Natural killer cell (primary cell): Measurements from ENCODE around the gene PSAT1. TPM values are rescaled to one million over a fixed set of nuclear protein-coding genes. Genes with fewer than 3 reads are reported as not detected.

Source experiments
- ATAC-seq, 3 donors: fragments of 150-1000 bp in 2 of 3; fragments of 200-7000 bp in 1 of 3; cut with Tn5 transposase; 1 replicate in 1 of 3; 2 replicates in 2 of 3; pipeline ENCODE4 v1.10.0; 2021; ENCODE audit warnings: mild to moderate bottlenecking in 2 of 3, moderate library complexity in 2 of 3
- DNase-seq, 2 donors: peaks; one replicate each; pipeline versions ENCODE4 v3.0.0 to v3.0.0-alpha.2; 2013 to 2021; ENCODE audit warnings: mixed read lengths in 1 of 2
- H3K27ac ChIP-seq: one replicate; pipeline ENCODE4 v1.5.1; 2013; ENCODE audit warnings: mild to moderate bottlenecking, low read length
- H3K27me3 ChIP-seq: one replicate; pipeline ENCODE4 v1.6.1; 2013; ENCODE audit warnings: low read length; ENCODE audit not compliant: control insufficient read depth, insufficient read depth
- H3K36me3 ChIP-seq: one replicate; pipeline ENCODE4 v1.6.1; 2013; ENCODE audit warnings: low read length; ENCODE audit not compliant: control insufficient read depth, insufficient read depth
- H3K4me1 ChIP-seq: one replicate; pipeline ENCODE4 v1.6.1; 2013; ENCODE audit warnings: low read length; ENCODE audit not compliant: control insufficient read depth, insufficient read depth
- H3K4me3 ChIP-seq: one replicate; pipeline ENCODE4 v1.5.1; 2013; ENCODE audit warnings: low read length
- H3K9me3 ChIP-seq: one replicate; pipeline ENCODE4 v1.6.1; 2013; ENCODE audit warnings: low read length; ENCODE audit not compliant: control insufficient read depth, insufficient read depth
- H3K27ac Mint-ChIP-seq, 2 donors: one replicate each; pipeline ENCODE4 v1.8.0; 2022; ENCODE audit warnings: mild to moderate bottlenecking in 2 of 2, mixed read lengths in 2 of 2, moderate library complexity in 1 of 2
- H3K27me3 Mint-ChIP-seq, 2 donors: one replicate each; pipeline ENCODE4 v1.8.0; 2022; ENCODE audit warnings: low read depth in 2 of 2, mixed read lengths in 2 of 2
- H3K36me3 Mint-ChIP-seq: one replicate; pipeline ENCODE4 v1.8.0; 2022; ENCODE audit warnings: mixed read lengths
- H3K4me1 Mint-ChIP-seq, 2 donors: one replicate each; pipeline ENCODE4 v1.8.0; 2022; ENCODE audit warnings: mixed read lengths in 2 of 2
- H3K4me3 Mint-ChIP-seq: one replicate; pipeline ENCODE4 v1.8.0; 2022; ENCODE audit warnings: mild to moderate bottlenecking, moderate library complexity, mixed read lengths
- H3K9me3 Mint-ChIP-seq, 2 donors: one replicate each; pipeline ENCODE4 v1.8.0; 2022; ENCODE audit warnings: mixed read lengths in 2 of 2
- CTCF ChIP-seq: fragments of 200-600 bp; IDR thresholded peaks from one replicate; pipeline ENCODE4 v1.8.0; 2022; ENCODE audit warnings: antibody characterized with exemption
- WGBS: methylation state at CpG from one replicate; pipeline ENCODE4 v1.1.7; 2013; ENCODE audit warnings: missing lambda C conversion rate; ENCODE audit not compliant: insufficient coverage; 5-methylcytosine and 5-hydroxymethylcytosine counted together
- intact Hi-C: fragments of 100-400 bp; cut with micrococcal nuclease; formaldehyde crosslinking; loops from one replicate; pipeline ENCODE4 v1.14.2; 2022
- total RNA-seq, 4 donors: library from RNA; stranded (reverse); fragments of 120-200 nt in 1 of 4; gene quantifications; one replicate each; pipeline versions ENCODE4 v1.2.3 to v1.2.4, GENCODE V29; 2013 to 2022

The PSAT1 gene
- total RNA-seq, 3 donors from 2014 or later (not counting 1 experiment from before 2014, with no cell fraction given) = 1.1 to 3.3 (median 2.3) TPM

GRCh38 chr9:78267889-78268288, 29.0 kb upstream of the PSAT1 start:
- intact Hi-C loops = no loop called here
- H3K36me3 ChIP-seq = peaks cover 77% of the 10 kb centered on the region
- ATAC-seq = no peak

DNA sequence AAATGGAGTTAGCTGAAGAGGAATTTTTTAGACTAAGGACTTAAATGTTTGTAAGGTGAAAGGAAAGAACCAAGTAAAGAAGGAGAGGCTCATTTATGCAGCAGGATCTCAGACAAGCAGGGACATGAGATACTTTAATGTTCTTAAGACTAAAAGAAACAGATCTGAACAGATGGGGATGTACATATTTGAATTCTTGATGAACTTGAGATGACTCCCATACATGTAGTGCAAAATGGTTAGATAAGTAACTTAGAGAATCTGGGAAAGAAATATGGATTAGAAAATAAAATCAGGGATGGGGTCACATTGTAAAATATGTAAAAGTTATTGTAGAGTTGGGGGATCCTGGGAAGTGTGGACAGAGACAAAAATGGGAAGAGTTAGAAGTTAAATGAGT, 27.1 kb upstream of the PSAT1 start:
- no peaks in the 10 kb centered on the region for H3K27me3 ChIP-seq
- Mint-ChIP-seq H3K9me3 (no peaks in the 10 kb centered on the region), H3K36me3 (peaks cover 39% of the 10 kb centered on the region), H3K27me3 (no peaks in the 10 kb centered on the region), H3K27ac (peak overlapping the region; percentile 24 to 65), H3K4me1 (peaks cover 5 to 10% of the 10 kb centered on the region in 2 donors), H3K4me3 (no peak overlapping the region)
- no peak overlapping the region for H3K4me3 ChIP-seq
- TF ChIP-seq CTCF = no peak
- peaks cover 72% of the 10 kb centered on the region for H3K36me3 ChIP-seq
- ATAC-seq = no peak
- no peak overlapping the region for H3K27ac ChIP-seq
- no peaks in the 10 kb centered on the region for H3K4me1 ChIP-seq
- no peak for DNase-seq
- intact Hi-C loops = no loop called here
- no peaks in the 10 kb centered on the region for H3K9me3 ChIP-seq

More at GRCh38 chr9:78267889-78268288, 29.0 kb upstream of the PSAT1 start:
- DNase-seq = no peak
- H3K4me1 ChIP-seq = no peaks in the 10 kb centered on the region
- Mint-ChIP-seq H3K4me3 (no peak overlapping the region), H3K9me3 (no peaks in the 10 kb centered on the region), H3K27ac (peak overlapping the region; percentile 3 to 28), H3K27me3 (no peaks in the 10 kb centered on the region), H3K4me1 (peaks cover 3 to 10% of the 10 kb centered on the region in 2 donors), H3K36me3 (peaks cover 33% of the 10 kb centered on the region)
- no peak for TF ChIP-seq CTCF
- H3K27me3 ChIP-seq = no peaks in the 10 kb centered on the region
- no peaks in the 10 kb centered on the region for H3K9me3 ChIP-seq
- WGBS = 94% methylated on average over 3 of the region's 4 CpGs
- no peak overlapping the region for H3K27ac ChIP-seq
- no peak overlapping the region for H3K4me3 ChIP-seq

DNA sequence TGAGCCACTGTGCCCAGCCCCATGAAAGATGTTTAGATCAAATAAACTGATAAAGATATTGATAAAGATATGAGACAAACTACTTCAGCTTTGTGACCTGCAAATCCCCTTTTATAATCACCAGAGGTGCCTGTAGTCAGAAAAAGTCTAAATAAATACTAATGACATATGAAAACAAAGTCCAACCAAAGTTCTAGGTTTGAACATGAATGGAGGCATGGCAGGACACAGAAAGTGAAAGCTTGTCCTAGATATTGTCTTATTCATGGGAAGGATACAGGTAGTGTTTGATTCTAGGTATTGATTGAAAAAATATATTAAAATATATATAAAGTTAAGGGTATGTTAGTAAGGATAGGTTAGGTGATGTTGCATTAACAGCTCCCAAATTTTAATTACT, 24.6 kb upstream of the PSAT1 start:
- Histone ChIP-seq H3K36me3 (peaks cover 47% of the 10 kb centered on the region), H3K4me1 (no peaks in the 10 kb centered on the region), H3K4me3 (no peak overlapping the region), H3K27ac (no peak overlapping the region), H3K9me3 (no peaks in the 10 kb centered on the region), H3K27me3 (no peaks in the 10 kb centered on the region)
- intact Hi-C loops = no loop called here
- no peaks in the 10 kb centered on the region for H3K27me3 Mint-ChIP-seq
- no peak for TF ChIP-seq CTCF
- H3K36me3 Mint-ChIP-seq = peaks cover 31% of the 10 kb centered on the region
- H3K4me3 Mint-ChIP-seq = no peak overlapping the region
- H3K27ac Mint-ChIP-seq = no peak overlapping the region
- ATAC-seq (no peak), DNase-seq (no peak)
- H3K9me3 Mint-ChIP-seq = no peaks in the 10 kb centered on the region
- H3K4me1 Mint-ChIP-seq = peaks cover 5 to 10% of the 10 kb centered on the region in 2 donors

GRCh38 chr9:78273761-78274160, 23.2 kb upstream of the PSAT1 start:
- peaks cover 33% of the 10 kb centered on the region for H3K36me3 ChIP-seq
- no peaks in the 10 kb centered on the region for H3K4me1 ChIP-seq
- WGBS = 98% methylated on average over 3 of the region's 3 CpGs
- H3K4me3 ChIP-seq = no peak overlapping the region
- Mint-ChIP-seq H3K27me3 (no peaks in the 10 kb centered on the region), H3K4me3 (no peak overlapping the region), H3K9me3 (no peaks in the 10 kb centered on the region), H3K36me3 (peaks cover 21% of the 10 kb centered on the region), H3K27ac (peak overlapping the region in 1 of 2 donors; percentile 19), H3K4me1 (peaks cover 9 to 17% of the 10 kb centered on the region in 2 donors)
- H3K27ac ChIP-seq = no peak overlapping the region
- TF ChIP-seq CTCF = no peak
- ATAC-seq (no peak), DNase-seq (no peak)
- intact Hi-C loops = no loop called here
- no peaks in the 10 kb centered on the region for H3K9me3 ChIP-seq
- H3K27me3 ChIP-seq = no peaks in the 10 kb centered on the region
